HL-60/S4 (cell line): Measurements from ENCODE around the gene ANO2.

ENCODE experiments used
- in situ Hi-C: fragments of 300-500 bp; cut with MboI; formaldehyde crosslinking; loops from 2 replicates; pipeline ENCODE4 v1.14.3; 2022; ENCODE audit warnings: low sequenced_read_pairs

The ANO2 gene

DNA sequence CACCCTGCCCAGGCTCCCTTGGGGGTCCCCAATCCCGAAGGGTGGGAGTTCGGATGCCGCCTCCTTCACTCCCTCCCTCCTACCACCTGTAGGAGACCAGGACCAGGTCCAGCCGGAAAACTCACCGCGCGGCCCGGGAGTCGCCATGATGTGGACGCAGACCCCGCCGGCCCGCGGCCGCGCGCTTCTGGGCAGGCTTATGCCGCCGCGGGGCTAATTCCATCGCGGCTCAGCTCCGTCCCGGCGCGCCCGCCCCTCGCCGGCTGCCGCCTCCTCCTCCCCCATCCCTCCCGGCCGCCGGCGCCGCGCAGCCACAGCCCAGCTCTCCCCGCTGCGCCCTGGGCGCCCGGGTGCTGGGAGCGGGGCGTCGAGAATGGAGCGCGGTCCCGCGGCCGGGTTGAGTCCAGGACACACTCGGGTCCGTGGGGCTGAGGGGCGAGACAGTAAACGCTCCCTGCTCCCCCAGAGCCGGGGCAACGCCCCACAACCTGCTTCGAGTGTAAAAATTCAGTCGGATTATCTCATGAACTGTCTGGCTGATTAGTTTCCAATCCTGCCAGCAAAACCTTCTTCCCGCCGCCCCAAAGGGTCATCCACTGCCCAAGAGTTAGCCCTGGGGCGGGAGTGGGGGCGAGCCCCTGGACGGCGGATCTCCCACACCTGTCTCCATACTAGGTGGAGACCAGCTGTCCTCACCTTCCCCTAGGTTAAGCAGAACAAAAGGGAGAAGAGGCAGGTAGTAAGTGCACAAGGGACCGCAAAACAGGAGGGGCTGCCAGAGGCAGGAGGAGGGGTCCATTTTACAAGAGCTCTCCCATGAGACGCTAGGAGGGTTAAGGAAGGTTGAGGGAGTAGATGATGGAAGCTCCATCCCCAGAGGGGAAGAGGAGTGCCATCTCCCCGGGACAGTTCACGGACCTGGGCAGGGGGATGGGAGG, at the start of gene ANO2:
ANO2 (minus strand) TSS at position 189 of the 938 bp plus-strand sequence; CDS start at position 147, 42 bp downstream.
- in situ Hi-C loops = no loop called here

DNA sequence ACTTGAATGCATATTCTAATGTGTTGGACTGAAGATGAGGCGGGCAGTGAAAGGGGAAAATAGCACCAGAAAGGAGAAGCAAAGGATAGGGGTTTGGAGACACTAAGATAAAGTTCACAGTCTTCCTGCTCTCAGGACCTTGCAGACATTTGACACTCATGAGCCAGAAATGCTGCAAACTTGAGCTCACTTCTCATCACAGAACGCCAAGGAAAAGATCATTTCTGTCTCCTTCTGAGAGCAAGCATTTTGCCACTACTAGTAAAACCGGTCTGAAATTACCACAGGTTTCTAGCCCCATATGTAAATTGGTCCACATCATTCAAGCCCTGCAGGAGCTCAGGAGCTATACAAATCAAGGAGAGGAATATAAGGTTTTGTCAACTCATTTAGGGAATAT, 44.6 kb upstream of the ANO2 start:
- in situ Hi-C loops = no loop called here

DNA sequence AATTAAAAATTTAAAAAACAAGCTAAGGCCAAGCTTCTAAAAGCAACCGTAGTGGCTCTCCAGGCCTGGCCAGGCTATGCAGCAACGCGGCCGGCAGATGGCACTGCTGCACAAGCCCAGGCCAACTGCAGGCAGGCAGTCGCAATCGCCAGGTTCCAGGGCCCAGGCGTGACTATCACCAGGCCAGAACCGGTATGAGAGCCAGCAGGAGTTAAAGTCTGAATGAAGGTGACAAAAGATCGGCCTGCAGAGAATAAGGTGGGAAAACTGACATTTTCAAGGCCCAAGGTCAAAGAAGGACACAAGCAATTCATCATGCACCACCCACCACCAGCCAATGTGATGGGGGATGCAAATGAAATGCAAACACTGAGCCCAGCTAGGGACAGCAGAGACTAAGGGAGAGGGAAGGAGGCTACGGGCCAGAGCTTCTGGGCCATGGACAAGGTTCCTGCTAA, 43.6 kb upstream of the ANO2 start:
- in situ Hi-C loops = no loop called here

DNA sequence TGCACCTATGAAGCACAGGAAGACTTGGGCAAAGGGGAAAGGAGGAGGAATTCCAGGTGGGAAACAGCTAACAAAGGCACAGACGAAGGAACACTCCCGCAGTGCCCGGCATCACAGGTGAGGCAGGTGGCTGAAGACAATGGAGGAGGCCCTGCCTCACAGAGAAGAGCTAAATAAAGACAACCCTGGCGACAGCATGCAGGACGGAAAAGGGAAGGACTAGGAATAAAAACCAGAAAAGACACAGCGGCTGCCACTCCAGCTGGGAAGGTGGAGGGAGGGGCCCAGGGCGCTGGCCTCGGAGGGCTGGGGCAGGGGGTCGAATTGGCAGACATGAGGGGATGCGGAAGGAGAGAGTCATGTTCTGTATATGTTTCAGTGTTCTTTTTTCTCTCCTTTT, 43.0 kb upstream of the ANO2 start:
- in situ Hi-C loops = no loop called here

DNA sequence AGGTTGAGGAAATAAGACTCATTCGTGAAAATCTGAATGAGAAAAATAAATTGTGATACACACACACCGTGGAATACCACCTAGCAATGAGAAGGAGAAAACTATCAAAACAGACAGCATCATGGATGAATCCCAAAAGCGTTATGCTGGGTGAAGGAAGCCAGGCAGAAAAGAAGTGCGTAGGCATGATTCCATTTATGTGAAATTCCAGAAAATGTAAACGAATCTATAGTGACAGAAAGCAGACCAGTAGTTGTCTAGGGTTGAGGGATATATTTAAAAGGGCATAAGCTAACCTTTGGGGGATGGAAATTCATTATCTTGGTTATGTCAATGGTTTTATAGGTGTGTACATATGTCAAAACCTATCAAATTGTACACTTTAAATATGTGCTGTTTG, 42.5 kb upstream of the ANO2 start:
- in situ Hi-C loops = no loop called here

DNA sequence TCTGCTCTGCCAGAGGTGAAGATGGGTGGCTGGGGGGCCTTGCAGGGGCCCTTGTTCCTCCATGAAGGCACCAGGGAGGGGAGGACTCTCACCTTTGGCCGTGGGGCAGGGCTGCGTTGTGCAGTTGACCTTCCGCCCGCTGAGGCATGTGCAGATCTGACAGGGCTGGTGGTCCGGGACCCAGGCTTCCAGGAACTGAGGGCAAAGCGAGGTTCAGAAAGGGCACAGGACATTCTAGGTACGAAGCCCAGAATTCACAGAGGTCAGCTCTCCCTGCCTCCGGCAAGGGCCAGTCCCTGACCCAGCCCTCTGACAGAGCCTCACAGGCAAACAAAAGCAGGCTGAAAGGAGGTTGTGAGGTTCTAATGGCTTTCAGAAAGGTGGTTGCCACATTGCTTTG, 40.4 kb upstream of the ANO2 start:
- in situ Hi-C loops = no loop called here

DNA sequence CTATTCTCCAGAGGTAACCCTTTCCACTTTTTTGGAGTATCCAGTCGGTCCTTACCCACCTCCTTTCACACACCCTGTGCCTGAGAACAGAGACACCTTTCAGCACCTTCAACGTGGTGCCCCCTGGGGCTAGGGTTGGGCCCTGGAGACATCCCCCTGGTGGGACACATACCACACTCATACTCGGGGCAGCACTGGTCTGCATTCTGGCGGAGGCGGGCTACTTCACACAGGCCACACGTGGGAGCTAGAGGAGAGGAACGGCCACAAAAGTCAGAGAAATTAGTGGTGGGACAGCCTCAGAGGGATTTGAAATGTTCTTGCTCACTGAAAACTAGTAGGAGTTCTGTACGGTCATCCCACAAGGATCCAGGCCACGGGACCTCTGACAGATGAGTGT, 39.8 kb upstream of the ANO2 start:
- in situ Hi-C loops = no loop called here

DNA sequence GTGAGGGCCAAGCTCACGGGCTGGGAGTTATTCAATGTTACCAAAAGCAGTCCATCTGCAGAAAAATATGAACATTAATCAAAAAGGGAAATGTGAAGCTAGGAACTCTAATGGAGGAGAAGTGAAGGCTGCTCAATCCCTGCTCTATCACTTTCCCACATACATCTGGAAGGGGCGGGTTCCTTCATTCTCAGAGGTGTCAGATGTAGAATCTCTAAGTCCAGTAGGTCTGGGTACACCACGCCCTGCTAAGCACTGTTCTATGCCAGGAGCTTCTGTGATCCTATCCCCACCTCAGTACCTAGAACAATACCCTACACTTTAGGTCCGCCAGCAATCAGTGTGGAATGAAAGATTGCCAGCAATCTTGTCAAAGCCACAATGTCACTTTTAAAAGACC, 37.0 kb upstream of the ANO2 start:
- in situ Hi-C loops = no loop called here

DNA sequence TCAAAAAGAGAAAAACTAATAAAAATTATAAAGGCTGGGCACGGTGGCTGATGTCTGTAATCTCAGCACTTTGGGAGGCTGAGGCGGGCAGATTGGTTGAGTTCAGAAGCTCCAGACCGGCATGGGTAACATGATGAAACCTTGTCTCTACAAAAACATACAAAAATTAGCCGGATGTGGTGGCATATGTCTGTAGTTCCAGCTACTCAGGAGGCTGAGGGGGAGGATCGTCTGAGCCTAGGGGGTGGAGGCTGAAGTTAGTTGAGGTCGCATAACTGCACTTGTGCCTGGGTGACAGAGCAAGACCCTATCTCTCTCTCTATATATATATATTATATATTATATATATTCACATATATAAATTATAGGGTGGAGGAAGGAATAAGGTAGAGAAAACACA, 32.5 kb upstream of the ANO2 start:
- in situ Hi-C loops = no loop called here

DNA sequence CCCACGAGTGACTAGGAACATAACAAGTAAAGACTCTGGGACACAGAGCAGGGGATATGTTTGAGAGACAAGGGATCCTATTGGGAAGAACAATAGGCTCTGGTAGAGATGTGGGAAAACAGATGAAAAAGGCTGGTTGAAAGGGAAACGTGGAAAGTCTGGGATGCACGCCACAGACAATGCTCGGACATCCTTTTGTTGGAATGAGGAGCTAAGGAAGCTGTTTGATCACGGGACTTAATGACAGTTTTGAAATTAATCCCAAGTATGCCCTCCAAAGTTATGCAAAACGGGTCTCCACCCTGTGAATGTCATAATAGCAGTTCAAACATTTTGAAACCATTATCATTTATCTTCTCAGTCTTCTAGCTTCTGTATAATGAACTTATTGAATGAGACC, 31.7 kb upstream of the ANO2 start:
- in situ Hi-C loops = no loop called here

DNA sequence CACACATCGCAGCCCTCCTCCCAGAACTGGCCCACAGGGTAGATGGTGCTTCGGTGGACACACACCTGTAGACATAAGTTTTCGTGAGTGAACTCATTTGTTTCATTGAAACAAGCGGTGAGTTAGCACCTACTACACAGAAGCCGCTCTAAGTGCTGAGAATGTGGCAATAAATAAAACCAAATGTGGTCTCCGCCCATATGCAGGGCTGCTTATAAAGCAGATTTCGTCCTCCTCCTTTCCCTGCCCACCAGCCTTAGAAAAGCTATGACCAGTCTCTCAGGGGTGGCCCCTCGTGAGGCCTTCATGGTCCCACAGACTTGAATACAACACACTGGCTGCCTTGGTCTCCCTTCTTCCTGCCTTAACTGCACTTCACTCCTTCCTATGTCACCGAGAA, 31.1 kb upstream of the ANO2 start:
- in situ Hi-C loops = no loop called here

DNA sequence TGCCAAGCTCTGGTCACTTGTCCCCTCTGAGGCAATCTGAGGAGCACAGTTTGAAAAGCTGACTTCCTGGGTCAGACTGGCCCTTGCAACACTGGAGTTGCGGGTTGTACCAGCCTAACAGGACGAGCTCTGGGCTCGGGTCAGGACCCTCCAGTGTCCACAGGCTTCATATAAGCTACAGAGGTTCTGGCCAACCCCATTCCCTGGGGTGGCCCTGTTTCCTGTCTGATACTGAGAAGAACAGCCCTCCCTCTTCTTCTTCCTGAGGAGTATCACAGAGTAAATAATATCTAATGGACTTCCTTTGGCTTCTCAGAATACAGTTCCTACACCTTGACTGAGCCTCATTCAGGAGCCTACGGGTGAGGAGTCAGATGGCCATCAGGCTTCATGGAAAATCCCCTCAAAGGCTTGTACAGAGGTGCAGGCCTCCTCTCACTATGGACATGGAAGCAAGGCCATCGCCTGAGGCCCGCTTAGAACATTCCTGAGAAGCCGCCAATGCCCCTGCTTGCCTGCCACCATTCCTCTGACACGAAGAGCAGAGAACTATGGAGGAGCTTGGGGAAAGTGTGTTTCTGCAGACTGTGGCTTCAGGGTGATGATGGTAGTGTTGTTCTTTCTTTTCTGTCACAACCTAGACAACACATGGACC, 28.5 kb upstream of the ANO2 start:
- in situ Hi-C loops = no loop called here

DNA sequence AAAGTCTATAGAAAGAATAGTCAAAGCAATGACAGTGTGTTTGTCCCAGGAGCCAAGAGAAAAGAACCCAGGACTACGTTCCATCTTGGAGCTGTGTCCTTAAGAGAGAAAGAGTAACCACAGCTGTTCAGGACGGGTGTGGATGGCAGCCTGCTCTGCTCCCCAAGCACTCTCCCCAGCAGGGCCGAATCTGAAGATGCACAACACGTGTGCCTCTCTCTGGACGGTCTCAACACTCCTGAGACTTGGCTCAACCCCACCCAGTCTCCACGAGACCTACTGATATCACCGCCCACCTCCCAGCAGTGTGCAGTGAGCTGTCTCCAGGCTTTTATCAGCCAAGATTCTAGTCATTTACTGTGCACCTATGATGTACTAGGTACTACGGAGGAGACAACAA, 27.3 kb upstream of the ANO2 start:
- in situ Hi-C loops = no loop called here

DNA sequence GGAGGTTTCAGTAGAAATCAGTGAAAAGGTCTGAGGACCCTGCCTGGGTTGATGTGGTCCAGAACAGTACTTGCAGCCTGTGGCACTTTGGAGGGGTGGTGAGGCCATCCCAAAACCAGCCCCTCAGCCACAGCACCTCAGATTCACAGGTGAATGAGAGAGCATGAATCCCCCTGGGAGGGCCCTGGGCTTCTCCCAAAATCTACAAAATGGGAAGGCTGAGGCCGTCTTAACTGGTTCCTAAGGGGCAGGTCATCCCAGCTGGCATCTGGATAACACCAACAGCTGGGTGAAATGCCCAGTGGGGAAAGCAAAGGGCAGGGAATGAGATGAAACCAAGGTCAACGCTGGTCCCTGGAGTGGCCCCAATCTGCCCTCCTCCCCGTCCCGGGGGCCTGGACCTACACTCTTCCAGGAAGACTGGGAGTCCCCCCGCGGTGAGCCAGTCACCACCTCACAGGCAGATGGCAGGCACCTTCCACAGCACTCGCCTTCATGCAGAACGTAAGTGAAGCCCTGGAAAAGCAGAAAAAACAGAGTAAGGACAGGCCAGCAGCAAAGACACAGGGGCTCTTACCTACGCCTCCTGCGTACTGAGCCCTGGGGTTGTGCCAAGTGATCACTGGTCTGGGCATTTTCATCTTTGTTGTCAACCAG, 26.3 kb upstream of the ANO2 start:
- in situ Hi-C loops = no loop called here

DNA sequence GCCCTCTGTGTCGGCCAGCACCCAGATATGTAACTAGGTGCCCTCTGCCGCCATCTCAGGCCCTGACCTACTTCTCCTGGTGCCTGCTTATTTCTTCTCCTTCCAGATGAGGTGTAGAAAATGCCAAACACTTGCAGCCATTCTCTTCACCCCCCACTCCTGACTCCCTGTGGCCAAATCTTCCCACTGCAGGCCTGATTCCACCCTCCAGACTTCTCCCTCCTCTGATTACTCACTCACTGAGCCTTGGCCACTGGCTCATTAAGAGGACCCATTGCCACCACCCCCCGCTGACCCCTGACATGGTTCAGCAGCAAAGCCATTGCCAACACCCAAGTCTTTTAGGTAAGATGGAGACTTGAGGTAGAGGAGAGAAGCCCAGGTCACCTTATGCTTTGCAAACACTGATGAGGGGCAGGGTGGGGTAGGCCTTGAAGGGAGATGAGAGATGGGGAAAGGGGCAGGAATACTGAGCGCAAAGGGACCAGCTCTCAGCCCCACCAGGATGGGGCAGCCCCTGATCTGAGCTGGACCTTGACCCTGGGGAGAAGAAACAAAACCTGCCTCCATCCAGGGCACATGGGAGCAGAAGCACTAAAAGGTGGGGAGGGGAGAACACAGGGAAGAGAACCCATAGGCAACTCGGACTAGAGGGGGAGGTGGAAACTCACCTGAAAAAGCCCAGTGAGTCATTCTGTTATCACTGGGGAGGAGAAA, 25.1 kb upstream of the ANO2 start:
- in situ Hi-C loops = no loop called here

DNA sequence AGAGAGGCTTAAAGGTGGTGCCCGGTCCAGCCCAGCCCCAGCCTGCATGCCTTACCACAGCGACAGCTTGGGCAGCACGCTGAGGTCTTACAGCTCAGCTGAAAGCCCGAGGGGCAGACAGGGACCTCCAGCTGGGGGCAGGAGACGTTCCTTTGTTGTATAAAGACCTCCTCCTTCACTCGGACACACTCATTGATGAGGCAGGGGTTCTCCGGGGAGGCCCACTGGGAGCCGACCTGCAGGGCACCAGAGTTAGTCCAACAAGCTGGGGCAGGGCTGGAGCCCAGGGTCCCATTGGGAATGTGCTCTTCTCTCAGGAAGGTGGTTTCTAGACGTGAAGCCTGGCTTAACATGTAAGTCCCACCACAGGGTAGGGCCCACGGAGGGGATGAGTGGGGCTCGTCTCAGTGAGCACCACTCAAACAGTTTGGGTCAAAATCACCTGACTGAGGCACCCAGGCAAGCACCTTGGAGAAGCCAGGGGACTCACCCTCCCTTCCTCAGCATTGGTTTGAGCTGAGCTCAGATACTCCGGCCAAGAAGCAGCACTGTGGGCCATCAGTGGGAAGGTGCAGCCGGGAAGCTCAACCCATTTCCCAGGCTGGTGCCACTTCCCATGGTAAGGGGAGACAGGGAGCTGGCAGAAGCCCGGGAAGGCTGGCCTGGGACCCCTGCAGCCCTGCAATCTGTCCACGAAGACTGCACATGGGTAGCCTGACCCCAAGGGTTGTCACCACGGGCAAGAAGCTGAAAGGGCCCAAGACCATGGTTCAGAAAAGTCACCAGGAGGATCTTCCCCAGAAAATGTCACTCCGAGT, 24.3 kb upstream of the ANO2 start:
- in situ Hi-C loops = no loop called here

DNA sequence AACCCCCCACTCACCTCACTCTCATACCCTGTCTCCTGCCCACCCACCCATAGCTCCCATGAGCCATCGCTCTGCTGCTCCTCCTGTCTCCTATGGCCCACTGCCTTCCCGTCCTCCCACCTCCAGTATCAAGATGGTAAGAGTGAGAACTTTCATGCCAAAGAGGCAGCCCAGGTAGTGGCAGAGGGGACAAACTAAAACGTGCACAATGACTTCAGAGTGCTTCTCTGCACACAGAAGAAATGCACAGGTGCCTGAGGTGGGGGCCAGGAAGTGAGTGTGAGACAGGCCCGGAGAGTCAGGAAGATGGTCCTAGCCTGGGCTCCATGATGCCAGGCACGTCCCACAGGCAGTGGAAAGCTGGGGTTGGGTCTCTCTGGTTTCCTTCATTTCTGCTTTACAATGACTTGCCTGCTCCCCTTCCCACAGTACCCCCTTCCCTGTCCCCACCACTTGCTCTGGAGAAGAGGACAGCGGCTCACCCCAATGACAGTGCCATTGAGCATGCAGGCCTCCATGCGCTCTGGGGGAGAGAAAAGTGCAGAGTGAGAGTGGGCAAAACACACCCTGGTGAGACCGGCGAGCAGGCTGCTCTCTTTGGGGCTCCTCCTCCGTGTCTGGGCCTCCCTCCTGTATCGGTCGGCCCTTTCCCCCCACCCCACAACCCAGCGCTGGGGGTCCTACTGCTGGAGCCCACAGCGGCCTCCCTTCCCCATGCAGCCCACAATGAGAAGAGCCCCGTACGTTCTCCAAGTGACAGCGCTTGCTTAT, 22.8 kb upstream of the ANO2 start:
- in situ Hi-C loops = no loop called here

DNA sequence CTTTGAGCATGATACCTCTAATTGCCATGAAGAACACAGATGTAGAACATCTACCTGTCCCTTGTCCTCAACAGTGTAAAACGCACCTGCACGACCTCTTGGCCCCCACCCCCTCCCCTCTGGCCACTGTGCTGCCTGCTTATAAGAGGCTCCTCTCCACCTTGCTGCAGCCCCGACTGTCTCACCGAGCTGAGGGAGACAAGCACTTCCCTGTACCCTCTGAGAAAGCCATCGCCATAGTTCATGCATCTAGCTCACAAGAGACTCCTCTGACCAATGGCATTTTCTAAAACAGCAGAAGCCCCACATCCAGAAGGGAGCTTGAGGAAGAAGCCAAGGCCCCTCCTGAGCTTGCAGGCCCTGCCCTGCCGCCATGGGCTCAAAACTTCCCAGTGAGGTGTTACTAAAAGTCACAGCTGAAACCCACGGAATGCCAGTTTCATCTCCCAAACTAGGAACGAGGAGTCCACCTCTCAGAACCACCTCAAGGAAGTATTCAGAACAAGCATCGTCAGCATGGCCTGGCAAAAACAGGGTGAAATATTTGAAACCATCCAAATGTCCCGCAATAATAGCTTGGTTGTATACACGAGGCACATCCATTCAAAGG, 21.5 kb upstream of the ANO2 start:
- in situ Hi-C loops = no loop called here

DNA sequence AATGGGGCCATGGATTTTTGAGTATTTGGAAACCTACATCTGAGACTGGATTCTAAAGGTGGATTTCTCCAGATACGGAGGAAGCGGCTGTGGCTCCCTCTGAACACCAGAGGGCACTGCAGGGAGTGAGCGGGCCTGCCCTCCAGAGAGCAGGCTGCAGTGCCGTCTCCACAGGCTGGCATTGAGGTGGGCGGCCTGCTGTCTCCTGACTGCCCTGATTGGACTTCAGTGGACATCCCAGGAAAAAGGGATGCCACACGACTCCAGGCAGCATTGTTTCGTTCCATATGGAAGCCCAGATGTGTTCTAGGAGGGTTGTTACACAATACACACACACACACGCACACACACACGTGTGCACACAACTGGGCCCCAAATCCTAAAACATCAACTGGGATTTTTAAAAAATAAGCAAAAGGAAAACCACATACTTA, 20.9 kb upstream of the ANO2 start:
- in situ Hi-C loops = no loop called here
